Suppressor macrophage treated with lipopolysaccharide for 1 hour (primary cell): ENCODE results near the gene PLP2.
A peak's percentile ranks its signal among the peaks of the same experiment; 100 is the strongest.
"Not testable (repeated sequence)": the region's sequence is repeated elsewhere in the genome, so short reads cannot be mapped to it uniquely, and the experiment has no call there.

Experiments
- DNase-seq, 3 donors: peaks; one replicate each; pipeline ENCODE4 v3.0.0-alpha.2; 2020 to 2022

The PLP2 gene

GRCh38 chrX:49163555-49164419 is 7.9 kb upstream of the PLP2 start:
- DNase-seq: peak; percentile 87 to 92 (median 87)

GRCh38 chrX:49164589-49165360 is 6.9 kb upstream of the PLP2 start:
- DNase-seq: no peak

GRCh38 chrX:49165901-49166881 is 5.5 kb upstream of the PLP2 start:
- peak; percentile 40 to 48 (median 43) for DNase-seq

- peak; percentile 48 to 62 (median 57) for DNase-seq
Observed at GRCh38 chrX:49166914-49167739, 4.6 kb upstream of the PLP2 start.

GRCh38 chrX:49167740-49168108 is 4.0 kb upstream of the PLP2 start:
- DNase-seq: no peak

GRCh38 chrX:49172280-49172780 is 632 bp downstream of the PLP2 start:
- peak; percentile 87 to 91 (median 88) for DNase-seq

- not testable (repeated sequence) for DNase-seq
Observed at GRCh38 chrX:49173544-49173943, 1.8 kb downstream of the PLP2 start.

- DNase-seq: no peak
Observed at GRCh38 chrX:49174723-49175122, 3.0 kb downstream of the PLP2 start.

- no peak for DNase-seq
Observed at GRCh38 chrX:49175435-49176274, 4.0 kb downstream of the PLP2 start.

- peak; percentile 32 to 60 (median 45) for DNase-seq
Observed at GRCh38 chrX:49176421-49177326, 5.0 kb downstream of the PLP2 start.

- DNase-seq: peak in 2 of 3 donors; percentile 25 to 42
Observed at GRCh38 chrX:49177338-49177833, 5.7 kb downstream of the PLP2 start.

- DNase-seq: no peak
Observed at GRCh38 chrX:49177873-49178480, 6.3 kb downstream of the PLP2 start.

- DNase-seq: no peak
Observed at GRCh38 chrX:49178537-49178936, 6.8 kb downstream of the PLP2 start.

- DNase-seq: no peak
Observed at GRCh38 chrX:49179358-49179757, 7.7 kb downstream of the PLP2 start.

- no peak for DNase-seq
Observed at GRCh38 chrX:49183701-49184281, 12.1 kb downstream of the PLP2 start.

GRCh38 chrX:49184294-49185281 is 12.9 kb downstream of the PLP2 start:
- DNase-seq: peak; percentile 78 to 89 (median 78)
